ENCODE measurements around the gene NAV2.

DNA sequence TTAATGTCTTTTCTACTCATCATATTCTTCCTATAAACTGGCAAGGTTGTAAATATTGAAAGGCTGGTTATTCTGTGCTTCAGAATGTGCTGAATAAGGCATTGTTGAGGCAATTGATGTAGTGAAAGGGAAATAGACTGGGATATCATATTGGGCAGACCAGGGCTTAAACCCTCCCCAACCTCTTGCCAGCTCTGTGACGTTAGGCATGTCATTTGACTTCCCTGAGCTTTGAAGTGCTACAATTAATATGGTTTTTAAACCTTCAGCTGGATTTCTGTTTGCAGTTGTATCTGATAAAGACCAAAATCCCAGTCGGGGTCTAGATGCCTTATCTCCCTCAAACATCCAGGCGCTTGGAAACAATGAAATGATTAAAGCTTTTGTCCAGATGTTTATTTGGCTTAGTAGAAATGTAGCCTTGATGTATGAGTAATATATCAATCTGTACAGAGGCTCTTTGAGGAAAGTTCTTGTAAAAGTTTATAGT lies 239.5 kb downstream of the NAV2 start:
- TF ChIP-seq POLR2A (IDR thresholded peaks at IDR 0.05; ENCODE audit: low read length) (no peak), GATA1 (IDR thresholded peaks at IDR 0.05; ENCODE audit: low read depth, low read length) (no peak)

Measured in erythroblast (primary cell).